Measurements from ENCODE around the gene SLMAP.

DNA sequence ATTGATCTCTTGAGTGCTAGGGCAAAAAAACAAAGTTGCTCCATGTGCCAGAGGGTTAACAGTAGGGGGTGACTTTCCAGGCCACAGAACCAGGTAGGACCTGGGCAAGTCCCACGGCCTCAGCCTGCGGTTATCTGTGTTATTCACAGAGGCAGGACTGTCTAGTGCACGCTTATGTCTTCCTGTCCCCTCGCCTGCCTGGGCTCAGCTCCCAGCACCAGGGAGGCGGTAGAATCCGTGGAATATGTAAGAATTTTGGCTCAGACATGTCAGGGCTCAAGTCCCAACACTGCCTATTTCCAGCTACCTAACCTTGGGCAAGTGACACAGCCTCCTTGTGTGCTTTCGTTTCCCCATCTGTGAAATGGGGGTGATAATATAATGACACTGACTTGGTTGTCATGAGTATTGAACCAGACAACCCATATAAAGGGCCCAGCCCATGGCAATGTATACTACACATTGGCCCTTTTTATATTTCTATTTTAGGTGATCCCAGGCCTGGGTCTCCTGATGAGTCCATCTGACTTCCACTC lies 207.8 kb downstream of the SLMAP start:
- TF ChIP-seq, protein P1, sequence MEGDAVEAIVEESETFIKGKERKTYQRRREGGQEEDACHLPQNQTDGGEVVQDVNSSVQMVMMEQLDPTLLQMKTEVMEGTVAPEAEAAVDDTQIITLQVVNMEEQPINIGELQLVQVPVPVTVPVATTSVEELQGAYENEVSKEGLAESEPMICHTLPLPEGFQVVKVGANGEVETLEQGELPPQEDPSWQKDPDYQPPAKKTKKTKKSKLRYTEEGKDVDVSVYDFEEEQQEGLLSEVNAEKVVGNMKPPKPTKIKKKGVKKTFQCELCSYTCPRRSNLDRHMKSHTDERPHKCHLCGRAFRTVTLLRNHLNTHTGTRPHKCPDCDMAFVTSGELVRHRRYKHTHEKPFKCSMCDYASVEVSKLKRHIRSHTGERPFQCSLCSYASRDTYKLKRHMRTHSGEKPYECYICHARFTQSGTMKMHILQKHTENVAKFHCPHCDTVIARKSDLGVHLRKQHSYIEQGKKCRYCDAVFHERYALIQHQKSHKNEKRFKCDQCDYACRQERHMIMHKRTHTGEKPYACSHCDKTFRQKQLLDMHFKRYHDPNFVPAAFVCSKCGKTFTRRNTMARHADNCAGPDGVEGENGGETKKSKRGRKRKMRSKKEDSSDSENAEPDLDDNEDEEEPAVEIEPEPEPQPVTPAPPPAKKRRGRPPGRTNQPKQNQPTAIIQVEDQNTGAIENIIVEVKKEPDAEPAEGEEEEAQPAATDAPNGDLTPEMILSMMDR (IDR thresholded peaks at IDR 0.05; ENCODE audit: borderline replicate concordance, extremely low read depth, low read length, poor library complexity, severe bottlenecking): no peak
- no peak for TF ChIP-seq EZH2 (IDR thresholded peaks at IDR 0.05; ENCODE audit: borderline replicate concordance, low read depth, low read length, severe bottlenecking)
